ENCODE results near the gene MGMT. TPM values are rescaled to one million over a fixed set of nuclear protein-coding genes. Genes with fewer than 3 reads are reported as not detected.

Gene MGMT
- polyA plus RNA-seq, 1 of the 3 experiments (the other 2 are of a cell fraction), result 10.8 TPM

DNA sequence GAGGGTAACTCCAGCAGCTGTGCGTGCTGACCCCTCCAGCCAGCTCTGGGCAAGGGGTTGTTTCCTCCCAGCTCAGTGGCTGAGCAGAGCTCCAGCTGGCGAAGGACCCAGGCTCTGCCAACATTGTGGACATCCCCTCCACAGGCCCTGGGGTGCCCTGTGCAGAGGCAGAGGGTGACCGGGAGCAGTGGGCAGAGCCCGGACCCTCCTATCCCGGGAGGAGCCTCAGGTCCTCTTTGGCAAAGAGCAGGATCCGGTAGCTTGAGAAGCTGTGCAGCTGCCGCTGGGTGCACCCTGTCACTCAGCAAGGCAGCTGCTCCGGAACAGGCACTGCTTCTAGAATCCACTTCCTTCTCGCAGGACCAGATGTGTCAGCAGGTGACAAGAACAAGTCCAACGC, 321.2 kb downstream of the MGMT start (continued):
- no peak for TF ChIP-seq EP300 (IDR thresholded peaks at IDR 0.05; ENCODE audit: borderline replicate concordance in 1 of 2, low read depth in 1 of 2, low read length in 1 of 2)
- TF ChIP-seq CHD2 (IDR thresholded peaks at IDR 0.05; ENCODE audit: low read length, partially characterized antibody), result no peak
- TF ChIP-seq, protein P1, sequence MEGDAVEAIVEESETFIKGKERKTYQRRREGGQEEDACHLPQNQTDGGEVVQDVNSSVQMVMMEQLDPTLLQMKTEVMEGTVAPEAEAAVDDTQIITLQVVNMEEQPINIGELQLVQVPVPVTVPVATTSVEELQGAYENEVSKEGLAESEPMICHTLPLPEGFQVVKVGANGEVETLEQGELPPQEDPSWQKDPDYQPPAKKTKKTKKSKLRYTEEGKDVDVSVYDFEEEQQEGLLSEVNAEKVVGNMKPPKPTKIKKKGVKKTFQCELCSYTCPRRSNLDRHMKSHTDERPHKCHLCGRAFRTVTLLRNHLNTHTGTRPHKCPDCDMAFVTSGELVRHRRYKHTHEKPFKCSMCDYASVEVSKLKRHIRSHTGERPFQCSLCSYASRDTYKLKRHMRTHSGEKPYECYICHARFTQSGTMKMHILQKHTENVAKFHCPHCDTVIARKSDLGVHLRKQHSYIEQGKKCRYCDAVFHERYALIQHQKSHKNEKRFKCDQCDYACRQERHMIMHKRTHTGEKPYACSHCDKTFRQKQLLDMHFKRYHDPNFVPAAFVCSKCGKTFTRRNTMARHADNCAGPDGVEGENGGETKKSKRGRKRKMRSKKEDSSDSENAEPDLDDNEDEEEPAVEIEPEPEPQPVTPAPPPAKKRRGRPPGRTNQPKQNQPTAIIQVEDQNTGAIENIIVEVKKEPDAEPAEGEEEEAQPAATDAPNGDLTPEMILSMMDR (IDR thresholded peaks at IDR 0.05), result no peak
- TF ChIP-seq RFX5 (IDR thresholded peaks at IDR 0.05; ENCODE audit: low read length), result no peak
- no peak for TF ChIP-seq TEAD4 (IDR thresholded peaks at IDR 0.05; ENCODE audit: borderline replicate concordance, insufficient read depth)
- no peak for TF ChIP-seq RXRA (IDR thresholded peaks at IDR 0.05; ENCODE audit: borderline replicate concordance, low read depth)

DNA sequence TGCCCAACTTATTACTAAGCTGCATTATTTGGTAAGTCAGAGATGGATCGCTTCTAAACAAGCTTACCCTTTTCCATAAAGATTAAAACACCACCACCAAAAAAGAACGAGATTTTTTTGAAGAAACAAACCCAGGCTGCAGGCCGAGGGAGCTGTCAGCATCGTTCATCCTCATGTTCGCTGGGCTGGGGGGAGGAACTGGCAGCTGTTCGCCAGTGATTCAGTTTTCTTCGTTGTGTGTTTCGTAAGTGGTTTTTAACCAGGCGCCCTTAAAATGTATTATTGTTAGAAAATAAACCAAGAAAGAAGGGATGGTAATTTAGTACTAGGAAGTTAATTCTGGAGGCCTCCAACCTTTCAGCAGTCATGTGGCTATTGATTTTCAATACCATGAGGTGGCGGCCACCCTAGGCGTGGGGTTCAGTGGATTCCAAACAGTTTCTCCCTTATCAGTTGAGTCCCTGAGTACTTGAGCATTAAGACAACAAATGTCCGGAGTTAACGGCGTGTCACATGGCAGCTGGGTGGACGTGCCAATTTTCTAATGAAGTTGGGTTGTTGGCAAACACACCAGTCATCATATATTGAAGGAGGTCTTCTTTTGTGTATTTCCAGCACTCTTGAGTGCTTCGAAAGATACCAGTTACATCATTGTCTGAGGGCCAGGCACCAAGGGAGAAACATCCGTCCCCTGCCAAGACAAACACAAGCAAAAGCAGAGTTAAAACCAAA, 323.8 kb downstream of the MGMT start:
- H3K79me2 ChIP-seq (ENCODE audit: insufficient read depth), result no peaks in the 10 kb centered on the region
- H3K27me3 ChIP-seq (ENCODE audit: insufficient read depth), result no peaks in the 10 kb centered on the region
- no peaks in the 10 kb centered on the region for H3K9me2 ChIP-seq
- ChIA-PET POLR2A (no interaction called here), CTCF (no interaction called here)
- H3F3A ChIP-seq (replicated peaks; ENCODE audit: insufficient read depth), result no peaks in the 10 kb centered on the region
- H3K27ac ChIP-seq (ENCODE audit: low read depth in 2 of 2, low read length in 1 of 2), result no peak overlapping the region
- no peak for DNase-seq
- no peak overlapping the region for H3K4me3 ChIP-seq (ENCODE audit: low read depth in 2 of 2, low read length in 1 of 2)
- H4K20me1 ChIP-seq (ENCODE audit: insufficient read depth), result no peaks in the 10 kb centered on the region
- H3K36me3 ChIP-seq (replicated peaks in 1 of 2; ENCODE audit: control insufficient read depth in 1 of 2, insufficient read depth in 2 of 2, low read length in 1 of 2), result no peaks in the 10 kb centered on the region
- WGBS (ENCODE audit: low lambda C conversion rate), result 64% methylated on average over 15 of the region's 17 CpGs
- H3K9me3 ChIP-seq, result no peaks in the 10 kb centered on the region; the same call in 1 of the 2 replicates
- no peak overlapping the region for H2AFZ ChIP-seq (ENCODE audit: low read depth)
- H3K4me1 ChIP-seq (ENCODE audit: control insufficient read depth in 1 of 2, insufficient read depth in 2 of 2, low read depth in 1 of 2, low read length in 1 of 2), result no peaks in the 10 kb centered on the region
- TF ChIP-seq MXI1 (IDR thresholded peaks at IDR 0.05; ENCODE audit: low read depth, low read length) (no peak), GATA2 (CRISPR knock-in tag; IDR thresholded peaks at IDR 0.05) (no peak), RFX5 (IDR thresholded peaks at IDR 0.05; ENCODE audit: low read length) (no peak), TEAD4 (IDR thresholded peaks at IDR 0.05; ENCODE audit: borderline replicate concordance, insufficient read depth) (no peak), NRF1 (IDR thresholded peaks at IDR 0.05; ENCODE audit: low read depth, low read length) (no peak), GABPA (IDR thresholded peaks at IDR 0.05; ENCODE audit: low read depth) (no peak), RCOR1 (IDR thresholded peaks at IDR 0.05; ENCODE audit: low read length) (no peak), TAF1 (IDR thresholded peaks at IDR 0.05; ENCODE audit: borderline replicate concordance, low read depth, low read length) (no peak), SIN3A (IDR thresholded peaks at IDR 0.05; ENCODE audit: borderline replicate concordance, low read depth, low read length) (no peak), TCF12 (IDR thresholded peaks at IDR 0.05) (no peak), JUND (IDR thresholded peaks at IDR 0.05) (no peak), POLR2AphosphoS5 (IDR thresholded peaks at IDR 0.05; ENCODE audit: low read depth, low read length) (no peak), NFIC (IDR thresholded peaks at IDR 0.05; ENCODE audit: borderline replicate concordance) (no peak)
- TF ChIP-seq, protein P2, sequence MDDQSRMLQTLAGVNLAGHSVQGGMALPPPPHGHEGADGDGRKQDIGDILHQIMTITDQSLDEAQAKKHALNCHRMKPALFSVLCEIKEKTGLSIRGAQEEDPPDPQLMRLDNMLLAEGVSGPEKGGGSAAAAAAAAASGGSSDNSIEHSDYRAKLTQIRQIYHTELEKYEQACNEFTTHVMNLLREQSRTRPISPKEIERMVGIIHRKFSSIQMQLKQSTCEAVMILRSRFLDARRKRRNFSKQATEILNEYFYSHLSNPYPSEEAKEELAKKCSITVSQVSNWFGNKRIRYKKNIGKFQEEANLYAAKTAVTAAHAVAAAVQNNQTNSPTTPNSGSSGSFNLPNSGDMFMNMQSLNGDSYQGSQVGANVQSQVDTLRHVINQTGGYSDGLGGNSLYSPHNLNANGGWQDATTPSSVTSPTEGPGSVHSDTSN (IDR thresholded peaks at IDR 0.05), result no peak
- TF ChIP-seq, protein P3, sequence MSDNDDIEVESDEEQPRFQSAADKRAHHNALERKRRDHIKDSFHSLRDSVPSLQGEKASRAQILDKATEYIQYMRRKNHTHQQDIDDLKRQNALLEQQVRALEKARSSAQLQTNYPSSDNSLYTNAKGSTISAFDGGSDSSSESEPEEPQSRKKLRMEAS (IDR thresholded peaks at IDR 0.05; ENCODE audit: low read depth), result no peak
- TF ChIP-seq, protein P4, sequence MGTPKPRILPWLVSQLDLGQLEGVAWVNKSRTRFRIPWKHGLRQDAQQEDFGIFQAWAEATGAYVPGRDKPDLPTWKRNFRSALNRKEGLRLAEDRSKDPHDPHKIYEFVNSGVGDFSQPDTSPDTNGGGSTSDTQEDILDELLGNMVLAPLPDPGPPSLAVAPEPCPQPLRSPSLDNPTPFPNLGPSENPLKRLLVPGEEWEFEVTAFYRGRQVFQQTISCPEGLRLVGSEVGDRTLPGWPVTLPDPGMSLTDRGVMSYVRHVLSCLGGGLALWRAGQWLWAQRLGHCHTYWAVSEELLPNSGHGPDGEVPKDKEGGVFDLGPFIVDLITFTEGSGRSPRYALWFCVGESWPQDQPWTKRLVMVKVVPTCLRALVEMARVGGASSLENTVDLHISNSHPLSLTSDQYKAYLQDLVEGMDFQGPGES (IDR thresholded peaks at IDR 0.05; ENCODE audit: low read depth, low read length), result no peak
- no peak overlapping the region for H3K9ac ChIP-seq
- no peak overlapping the region for H3K4me2 ChIP-seq

All from SK-N-SH (cell line).